ENCODE data around the gene OPCML.

DNA sequence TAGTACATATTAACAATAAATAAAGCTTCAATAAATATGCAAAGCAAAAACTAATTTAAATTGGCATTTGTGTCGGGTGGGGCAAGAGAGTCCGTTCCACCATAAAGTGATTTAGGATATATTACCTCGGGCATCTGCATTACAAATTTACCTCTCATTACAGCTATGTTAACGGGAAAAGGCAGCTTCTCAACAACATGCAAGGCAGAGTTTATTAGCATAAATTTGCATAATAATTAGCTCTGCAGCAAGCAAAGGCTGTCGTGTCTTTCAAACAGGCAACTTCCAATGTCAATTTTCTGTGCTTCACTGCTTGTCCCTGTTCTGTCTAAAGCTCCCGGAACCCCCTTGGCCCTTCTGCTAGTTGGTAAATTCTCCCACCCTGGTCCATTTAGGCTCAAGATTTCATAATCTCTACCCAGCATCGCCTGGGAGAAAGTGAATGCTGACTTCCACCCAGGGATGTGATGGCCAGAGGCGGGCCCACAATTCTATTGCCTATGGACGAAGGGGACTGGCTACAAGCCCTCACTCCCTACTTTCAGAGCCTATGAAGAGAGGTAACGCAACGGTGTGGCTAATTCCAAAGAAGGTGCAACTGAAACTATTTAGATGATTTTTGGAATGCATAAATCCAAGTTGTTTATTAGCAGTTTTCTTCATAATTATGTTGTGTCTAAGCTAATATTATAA lies 462.1 kb downstream of the OPCML start:
- TF ChIP-seq CTCF (conservative IDR thresholded peaks at IDR 0.05 in 1 of 2, IDR thresholded peaks at IDR 0.05 in 1 of 2; ENCODE audit: low read depth in 1 of 2, low read length in 2 of 2) (no peak), EZH2 (IDR thresholded peaks at IDR 0.05; ENCODE audit: low read length, missing control alignments) (no peak)
